ENCODE measurements around the gene MLF1.
A peak's percentile ranks its signal among the peaks of the same experiment; 100 is the strongest.
"Not testable (repeated sequence)": the region's sequence is repeated elsewhere in the genome, so short reads cannot be mapped to it uniquely, and the experiment has no call there.

Gene MLF1, protein sequence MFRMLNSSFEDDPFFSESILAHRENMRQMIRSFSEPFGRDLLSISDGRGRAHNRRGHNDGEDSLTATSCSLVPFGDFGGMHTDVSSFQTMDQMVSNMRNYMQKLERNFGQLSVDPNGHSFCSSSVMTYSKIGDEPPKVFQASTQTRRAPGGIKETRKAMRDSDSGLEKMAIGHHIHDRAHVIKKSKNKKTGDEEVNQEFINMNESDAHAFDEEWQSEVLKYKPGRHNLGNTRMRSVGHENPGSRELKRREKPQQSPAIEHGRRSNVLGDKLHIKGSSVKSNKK

DNA sequence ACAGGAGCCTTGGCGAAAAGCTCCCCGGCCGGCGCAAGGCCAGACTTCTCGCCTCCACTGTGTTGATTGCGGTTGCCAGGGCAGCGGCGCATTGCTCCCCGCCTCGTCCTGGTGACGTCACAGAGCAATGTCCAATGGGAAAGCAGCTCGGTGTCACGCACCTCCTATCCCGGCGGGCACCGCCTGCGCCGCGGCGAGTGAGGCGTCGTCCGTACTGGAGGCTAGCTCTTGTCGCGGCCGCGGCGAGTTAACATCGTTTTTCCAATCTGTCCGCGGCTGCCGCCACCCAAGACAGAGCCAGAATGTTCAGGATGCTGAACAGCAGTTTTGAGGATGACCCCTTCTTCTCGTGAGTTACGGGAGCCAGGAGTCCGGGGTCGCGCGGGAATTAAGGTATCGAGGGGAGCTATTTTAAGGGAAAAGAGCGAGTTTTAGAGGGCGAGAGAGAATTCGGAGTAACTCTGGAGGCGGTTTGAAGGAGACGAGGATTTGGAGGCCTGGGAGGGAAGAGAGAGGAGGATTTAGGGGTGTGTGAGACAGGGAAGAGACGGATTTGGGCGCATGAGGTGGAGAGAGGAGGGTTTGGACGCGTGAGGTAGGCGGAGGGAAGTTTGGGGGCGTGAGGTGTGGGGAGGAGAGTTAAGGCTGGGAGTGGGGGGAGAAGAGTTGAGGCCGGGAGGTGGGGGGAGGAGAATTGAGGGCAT, at the start of gene MLF1:
TSS of gene MLF1 (plus strand) at position 196 of the 704 bp plus-strand sequence. CDS start at position 303, 107 bp downstream.
- peak; percentile 85 for DNase-seq

DNA sequence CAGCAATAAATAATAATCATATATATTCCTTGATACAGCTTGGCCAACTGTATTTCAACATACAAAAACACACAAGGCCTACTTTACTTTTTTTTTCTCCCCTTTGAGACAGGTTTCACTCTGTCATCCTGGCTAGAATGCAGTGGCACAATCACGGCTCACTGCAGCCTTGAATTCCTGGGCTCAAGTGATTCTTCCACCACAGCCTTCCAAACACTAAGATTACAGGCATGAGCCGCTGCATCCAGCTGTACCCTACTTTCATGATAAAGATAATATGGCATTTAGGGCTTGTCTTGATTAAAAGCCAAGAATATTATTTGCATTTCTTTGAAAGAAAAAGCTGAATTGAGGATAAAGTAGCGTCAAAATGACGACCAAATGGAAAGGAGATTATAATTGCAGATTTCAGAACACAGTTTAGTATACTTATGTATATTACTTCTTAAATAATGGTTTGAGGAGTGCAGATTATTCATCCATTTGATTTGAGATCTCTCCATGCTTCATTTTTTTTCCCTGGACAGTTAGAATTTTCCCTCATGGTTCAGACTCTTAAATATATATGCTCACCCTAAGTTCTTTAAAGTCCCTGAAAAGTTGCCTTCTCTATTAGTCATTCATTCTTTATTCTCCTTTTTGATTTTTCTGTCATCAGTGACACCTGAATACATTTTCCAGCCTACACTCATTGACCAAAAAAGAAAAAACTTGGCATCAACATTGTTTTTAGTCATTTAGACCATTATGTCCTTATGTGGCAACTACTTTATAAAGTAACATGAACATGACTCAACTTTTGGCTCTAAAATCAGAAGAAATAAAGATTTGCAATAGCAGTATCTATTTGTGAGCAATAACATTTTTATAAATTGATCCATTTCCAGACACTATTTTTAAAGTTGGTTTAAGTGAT, 48.5 kb upstream of the MLF1 start:
- DNase-seq: no peak

DNA sequence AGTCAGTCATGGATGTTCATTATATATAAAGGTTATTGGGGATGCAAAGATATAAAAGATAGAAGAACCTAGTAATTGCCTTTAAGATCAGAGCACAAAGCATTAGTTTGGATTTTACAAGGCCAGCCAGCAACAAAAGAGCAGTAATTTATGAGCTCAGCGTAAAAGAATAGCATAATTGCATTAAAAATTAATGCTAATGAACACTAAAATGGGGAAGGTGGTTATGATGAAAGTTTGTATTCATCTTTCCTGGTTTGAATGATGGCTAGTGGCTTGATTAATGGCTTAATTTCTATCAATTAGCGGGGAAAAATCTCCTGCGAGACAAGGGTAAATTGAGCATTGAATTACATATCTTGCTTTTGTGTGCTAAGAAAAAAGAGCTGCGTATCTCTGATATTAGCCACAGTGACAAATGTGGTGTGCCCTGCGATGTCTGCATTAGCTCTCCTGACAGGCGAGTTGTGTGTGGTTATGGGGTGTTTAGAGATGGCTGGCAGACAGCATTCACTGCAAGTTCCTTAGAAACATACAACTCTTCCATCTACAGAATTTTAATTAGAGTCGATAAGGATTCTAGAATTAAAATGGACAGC, 42.8 kb upstream of the MLF1 start:
- DNase-seq: no peak

DNA sequence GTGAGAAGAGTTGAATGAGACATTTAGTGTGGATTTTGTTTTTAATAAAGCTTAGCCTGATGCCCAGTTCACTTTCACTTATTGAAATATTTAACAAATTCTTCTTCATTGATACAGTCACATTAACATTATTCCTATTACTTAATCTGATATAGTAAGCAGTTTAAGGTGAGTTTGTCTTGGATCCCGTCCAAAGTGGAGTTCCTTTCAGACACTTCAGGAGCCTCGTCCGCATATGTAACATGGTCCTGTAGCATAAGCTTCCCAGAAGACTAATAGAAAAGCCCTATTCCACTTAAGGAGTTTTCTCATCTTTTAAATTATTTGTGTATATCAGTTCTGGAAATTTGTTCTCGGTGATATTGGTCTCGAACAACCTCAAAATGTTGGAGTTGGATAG, 39.7 kb upstream of the MLF1 start:
- DNase-seq: peak; percentile 26

DNA sequence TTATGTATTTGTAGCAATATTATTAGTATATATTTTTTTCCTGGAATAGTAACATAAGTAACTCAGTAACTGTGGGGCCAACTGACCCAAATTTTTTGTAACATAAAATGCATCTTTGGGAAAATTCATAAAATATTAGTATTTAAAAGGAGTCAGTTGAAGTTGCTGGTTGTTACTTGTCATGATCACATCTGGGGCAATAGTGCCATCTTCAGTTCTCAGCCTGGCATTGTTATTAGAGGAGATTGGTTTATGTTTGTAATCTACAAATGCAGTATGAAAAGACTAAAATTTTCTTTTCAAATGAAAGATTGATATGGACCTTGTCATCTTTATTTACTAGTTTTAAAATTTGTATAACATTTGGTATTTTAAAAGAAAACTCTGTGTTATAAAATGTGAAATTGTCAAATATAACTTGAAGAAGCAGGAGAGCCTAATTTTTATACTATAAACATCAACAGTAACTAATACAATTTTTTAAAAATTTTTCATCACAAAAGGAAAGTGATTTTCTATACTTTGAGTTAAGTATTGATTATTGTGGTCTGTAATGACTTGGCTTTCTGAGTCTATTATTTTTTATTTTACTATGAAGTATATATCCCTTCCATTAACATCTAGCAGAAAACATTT, 38.8 kb upstream of the MLF1 start:
- DNase-seq: peak; percentile 34

DNA sequence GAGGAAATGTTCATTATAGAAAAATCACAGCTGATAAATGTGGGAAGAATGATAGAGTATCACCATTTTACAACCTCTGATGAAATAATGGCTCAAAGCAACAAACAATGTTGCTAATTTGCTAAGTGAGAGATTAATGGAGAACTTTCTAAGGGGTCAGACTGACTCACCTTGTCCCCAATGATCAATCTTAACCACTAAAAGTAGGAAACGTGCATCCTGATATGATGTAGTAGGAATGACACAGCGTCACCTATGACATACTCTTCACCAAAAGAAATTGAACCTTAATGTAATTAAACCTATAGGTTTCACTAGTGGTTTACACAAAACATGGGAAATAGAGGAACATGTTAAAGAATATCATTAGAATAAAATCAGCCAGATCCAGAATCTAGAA, 35.1 kb upstream of the MLF1 start:
- no peak for DNase-seq

DNA sequence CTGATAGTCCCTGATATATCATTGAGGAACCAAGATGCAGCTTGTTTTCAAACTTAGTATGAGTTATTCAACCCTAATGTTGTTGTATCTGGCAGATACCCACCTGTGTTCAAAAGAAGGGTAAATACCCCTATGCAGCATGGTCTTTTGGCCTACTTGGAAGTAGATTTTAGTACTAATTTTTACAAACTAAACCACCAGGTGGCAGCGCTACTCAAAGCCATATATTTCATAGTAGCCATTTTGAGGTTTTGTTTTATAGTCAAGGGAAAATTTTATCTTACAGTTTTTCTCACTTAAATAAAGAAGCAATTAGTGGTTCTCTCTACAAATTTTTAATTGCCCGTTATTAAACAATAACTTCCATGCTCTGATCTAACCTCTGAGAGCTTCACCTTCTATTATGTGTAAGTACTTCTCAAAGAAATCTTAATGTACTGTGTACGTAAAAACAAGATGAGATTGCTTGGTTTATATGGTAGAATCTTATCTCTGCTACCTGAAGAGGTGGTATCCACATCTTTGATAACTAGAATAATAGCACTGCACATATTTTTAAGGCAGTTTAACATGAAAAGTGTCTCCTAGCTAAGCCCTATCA, 31.5 kb upstream of the MLF1 start:
- peak; percentile 12 for DNase-seq

DNA sequence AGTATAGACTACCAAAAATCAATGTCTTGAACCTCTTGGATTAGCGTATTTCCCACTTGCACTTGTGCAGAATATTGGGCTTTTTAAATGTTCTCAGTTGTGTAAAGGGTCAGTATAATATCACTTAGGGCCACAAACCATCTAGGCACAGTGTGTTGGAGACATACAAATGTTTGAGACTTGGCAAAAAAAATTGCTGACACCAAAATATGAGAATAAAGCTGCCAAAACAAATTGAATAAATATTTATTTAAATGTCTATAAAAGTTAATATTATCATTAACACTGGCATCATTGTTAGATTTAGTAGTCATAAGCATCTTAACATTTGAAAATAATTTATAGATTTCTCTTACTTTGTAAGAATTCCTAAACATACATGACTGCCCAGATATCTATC, 30.9 kb upstream of the MLF1 start:
- no peak for DNase-seq

DNA sequence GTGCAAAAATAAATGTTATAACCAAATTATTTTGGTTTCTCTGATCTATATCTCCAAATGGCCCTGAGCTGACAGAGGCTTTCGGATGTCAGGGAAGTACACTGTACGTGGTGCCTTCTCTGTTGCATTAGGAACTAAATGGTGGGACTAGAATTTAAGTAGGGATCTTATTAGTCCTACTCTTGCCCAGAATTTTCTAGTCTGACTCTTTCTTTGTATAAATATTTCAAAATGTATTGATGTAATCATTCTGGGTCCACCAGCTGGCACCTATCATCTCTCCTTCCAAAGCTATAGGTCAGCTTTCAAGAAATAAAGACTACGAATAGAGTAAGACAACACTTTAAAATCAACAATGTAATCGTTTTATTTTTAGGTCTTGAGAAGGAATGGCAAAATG, 22.3 kb upstream of the MLF1 start:
- no peak for DNase-seq

DNA sequence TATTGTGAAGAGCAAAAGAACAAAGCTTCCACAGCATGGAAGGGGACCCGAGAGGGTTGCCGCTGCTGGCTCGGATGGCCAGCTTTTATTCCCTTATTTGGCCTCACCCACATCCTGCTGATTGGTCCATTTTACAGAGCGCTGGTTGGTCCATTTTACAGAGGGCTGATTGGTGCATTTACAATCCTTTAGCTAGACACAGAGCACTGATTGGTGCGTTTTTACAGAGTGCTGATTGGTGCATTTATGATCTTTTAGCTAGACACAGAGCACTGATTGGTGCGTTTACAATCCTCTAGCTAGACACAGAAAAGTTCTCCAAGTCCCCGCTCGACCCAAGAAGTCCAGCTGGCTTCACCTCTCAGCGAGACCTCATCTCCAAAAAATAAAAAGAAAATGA, 21.1 kb upstream of the MLF1 start:
- not testable (repeated sequence) for DNase-seq

DNA sequence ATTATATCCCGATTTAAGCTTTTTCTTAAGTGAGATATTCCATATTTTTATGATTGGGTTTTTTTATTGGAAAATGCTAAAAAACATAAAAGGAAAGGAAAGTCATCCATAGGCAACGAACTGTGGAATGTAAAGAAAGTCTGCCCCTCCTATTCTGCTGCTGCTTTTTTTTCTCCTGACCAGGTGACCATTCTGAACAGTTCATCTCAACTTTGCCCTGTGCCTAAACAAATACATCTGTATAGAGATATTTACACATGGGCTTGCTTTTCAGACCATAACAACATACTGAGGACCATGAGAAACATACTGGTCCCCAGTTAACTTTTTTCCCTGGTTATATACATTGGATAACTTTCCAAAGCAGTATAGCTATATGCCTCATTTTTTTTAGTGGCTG, 18.9 kb upstream of the MLF1 start:
- DNase-seq: no peak

DNA sequence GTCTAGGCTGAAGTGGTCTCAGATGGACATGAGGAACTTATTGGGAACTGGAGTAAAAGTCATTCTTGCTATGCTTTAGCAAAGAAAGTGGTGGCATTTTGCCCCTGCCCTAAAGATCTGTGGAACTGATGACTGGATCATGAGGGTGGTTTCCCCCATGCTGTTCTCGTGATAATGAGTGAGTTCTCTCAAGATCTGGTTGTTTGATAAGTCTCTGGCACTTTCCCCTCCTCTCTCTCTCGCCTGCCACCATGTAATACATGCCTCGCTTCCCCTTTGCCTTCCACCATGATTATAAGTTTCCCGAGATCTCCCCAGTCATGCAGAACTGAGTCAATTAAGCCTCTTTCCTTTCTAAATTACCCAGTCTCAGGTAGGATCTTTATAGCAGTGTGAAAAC, 11.5 kb upstream of the MLF1 start:
- no peak for DNase-seq

DNA sequence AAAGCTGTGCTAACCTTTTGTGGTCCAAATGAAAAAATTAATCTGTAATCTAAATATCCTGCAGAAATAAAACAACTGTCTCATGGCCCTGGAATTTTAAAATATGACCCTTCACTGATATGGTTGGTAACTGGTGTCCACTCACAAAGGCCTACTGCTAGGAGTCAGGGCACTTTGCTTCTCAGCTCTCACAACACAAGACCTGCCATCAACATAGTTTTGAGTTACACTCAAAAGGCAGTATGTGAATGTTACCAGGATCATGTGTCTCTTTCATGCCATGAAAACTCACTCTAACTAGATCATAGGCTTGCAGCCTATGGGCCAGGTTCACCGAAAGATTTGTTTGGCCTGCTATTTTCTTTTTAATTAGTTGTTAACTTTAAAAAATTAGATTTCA, 10.0 kb upstream of the MLF1 start:
- no peak for DNase-seq

DNA sequence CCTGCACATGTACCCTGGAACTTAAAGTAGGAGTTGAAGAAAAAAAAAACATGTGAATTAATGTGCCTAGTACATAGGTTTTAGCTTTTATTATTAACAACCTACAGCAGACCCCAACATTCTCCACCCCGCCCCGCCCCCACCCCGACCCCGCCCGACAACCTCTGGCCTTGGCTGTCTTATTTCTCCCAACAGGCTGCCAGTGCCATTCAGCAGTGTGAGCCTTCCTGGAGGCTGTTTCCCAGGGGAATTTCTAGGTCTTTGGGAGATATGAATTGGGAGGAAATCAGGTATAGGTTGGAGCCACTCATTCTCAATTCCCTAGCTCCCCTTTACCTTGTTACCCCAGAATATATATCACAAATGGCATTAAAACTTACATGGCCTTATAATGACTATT, 8.3 kb upstream of the MLF1 start:
- DNase-seq: no peak

DNA sequence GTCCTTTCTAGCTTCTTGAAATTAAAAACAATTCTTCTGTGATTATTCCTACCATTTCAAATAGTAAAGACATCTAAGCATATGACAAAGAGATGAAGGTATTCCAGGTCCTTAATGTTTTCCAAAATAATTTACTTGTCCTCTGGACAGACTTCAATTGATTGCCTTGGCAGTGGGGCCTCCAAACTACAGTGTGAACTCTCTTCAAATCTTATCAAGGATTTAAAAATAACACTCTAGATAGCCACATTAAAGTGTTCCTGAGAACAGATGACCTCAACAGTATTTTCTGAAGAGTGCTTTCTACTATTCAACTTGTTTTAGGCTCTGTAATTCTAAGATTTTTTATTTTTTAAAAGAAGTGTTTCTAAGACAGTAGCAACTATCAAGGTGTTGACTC, 7.9 kb upstream of the MLF1 start:
- no peak for DNase-seq

DNA sequence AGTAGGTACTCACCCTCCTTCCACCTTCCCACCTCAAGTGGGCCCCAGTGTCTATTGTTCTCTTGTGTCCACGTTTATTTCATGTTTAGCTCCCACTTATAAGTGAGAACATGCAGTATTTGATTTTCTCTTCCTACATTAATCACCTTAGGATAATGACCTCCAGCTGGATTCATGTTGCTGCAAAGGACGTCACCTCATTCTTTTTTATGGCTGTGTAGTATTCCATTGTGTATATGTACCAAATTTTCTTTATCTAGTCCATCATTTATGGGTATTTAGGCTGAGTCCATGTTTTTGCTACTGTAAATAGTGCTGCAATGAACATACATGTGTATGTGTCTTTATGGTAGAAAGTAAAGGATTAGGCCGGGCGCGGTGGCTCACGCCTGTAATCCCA, 5.9 kb upstream of the MLF1 start:
- no peak for DNase-seq

DNA sequence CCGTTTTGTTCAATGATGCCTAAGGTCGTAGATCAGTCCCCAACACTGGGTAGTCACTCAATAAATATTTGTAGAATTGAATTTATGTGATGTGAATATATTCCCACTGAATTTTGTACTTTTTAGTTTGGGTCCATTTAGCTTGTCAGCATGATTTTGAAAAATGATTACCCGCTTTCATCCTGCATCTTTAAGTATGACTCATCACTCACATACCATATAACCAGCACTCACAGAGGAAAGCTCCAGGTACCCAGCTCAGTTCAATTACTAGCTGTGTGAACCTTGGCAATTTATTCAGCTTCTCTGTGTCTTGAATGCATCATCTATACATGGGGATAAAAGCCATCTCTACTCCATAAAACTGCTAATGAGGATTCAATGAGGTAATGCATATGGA, 2.2 kb upstream of the MLF1 start:
- no peak for DNase-seq

DNA sequence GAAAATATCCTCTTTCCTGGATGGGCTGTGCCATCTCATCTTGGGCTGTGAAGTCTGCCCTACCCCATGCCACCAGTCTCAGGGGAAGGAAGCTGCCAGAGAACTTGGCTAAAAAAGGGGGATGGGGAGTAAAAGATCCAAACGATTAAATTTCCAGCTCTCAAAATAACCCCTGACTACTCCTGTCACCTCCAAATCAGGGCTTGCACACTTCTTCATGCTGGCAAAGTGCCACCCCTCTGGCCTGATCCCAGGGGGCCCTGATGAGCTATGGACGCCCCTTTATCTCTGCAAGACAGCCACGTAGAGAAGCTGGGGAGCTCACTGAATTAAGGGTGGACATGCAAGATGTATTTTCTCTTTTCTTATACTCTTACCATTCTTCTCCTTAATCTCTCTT, 1.2 kb upstream of the MLF1 start:
- DNase-seq: no peak

DNA sequence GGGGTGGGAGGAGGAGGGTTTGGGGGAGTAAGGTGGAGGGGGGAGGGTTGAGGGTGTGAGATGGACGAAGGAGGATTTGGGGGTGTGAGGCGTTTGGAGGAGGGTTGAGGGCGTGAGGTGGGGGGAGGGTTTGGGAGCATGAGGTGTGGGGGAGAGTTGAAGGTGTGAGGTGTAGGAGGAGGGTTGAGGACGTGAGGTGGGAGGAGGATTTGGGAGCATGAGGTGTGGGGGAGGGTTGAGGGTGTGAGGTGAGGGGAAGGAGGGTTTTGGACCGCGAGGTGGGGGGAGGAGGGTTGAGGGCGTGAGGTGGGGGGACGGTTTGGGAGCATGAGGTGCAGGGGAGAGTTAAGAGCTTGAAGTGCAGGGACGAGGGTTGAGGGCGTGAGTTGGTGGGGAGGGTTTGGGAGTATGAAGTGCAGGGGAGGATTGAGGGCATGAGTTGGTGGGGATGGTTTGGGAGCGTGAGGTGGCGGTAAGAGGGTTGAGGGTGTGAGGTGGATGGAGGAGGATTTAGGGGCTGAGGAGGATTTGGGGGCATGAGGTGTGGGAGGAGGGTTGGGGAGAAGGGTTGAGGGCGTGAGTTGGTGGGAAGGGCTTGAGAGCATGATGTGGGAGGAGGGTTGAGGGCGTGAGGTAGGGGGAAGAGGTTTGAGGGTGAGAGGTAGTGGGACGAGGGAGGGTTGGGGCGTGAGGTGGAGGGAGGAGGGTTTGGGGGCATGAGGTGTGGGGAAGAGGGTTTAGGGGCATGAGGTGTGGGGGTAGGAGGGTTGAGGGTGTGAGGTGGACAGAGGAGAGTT, 1.2 kb downstream of the MLF1 start:
- no peak for DNase-seq

DNA sequence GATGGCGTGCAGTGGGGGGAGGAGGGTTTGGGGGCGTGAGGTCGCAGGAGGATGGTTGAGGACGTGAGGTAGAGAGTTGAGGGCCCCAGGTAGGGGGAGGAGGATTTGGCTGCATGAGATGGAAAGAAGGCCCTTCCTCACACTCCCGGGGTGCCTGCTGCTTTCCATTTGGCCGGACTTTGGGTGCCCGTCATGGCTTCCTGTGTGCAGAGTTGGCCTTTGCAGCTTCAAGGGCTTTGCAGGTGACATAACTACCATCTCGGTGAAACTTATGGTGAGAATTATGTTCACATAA, 1.7 kb downstream of the MLF1 start:
- no peak for DNase-seq

DNA sequence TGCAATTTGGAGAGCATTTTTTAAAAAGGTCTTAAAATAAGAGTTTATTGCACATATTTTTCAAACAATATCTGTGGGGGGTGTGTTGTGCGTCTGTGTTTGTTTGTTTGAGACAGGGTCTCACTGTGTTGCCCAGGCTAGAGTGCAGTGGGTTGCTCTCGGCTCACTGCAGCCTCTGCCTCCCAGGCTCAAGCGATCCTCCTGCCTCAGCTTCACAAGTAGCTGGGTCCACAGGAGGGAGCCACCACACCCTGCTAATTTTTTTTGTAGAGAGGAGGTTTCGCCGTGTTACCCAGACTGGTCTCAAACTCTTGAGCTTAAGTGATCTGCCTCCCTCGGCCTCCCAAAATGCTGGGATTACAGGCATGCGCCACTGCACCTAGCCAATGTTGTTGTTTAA, 2.7 kb downstream of the MLF1 start:
- no peak for DNase-seq

DNA sequence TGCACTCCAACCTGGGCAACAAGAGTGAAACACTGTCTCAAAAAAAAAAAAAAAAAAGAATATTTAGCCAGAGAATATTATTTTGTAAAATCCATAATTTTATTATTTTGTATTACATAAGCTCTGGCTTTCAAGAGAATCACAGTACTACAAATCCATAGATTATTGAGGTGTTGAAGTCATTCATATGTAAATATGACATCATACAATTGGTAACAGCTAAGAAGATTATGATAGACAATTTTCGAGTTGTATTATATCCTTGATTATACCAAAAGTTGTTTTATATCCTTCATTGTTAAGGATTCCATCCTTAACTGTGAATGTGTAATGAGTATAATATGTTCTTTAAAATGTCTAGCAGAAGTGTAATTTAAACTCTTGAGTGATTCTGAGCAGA, 3.7 kb downstream of the MLF1 start:
- no peak for DNase-seq
